ENCODE data around the gene TMEM225.
"Not testable (repeated sequence)": the region's sequence is repeated elsewhere in the genome, so short reads cannot be mapped to it uniquely, and the experiment has no call there.

The TMEM225 gene, protein sequence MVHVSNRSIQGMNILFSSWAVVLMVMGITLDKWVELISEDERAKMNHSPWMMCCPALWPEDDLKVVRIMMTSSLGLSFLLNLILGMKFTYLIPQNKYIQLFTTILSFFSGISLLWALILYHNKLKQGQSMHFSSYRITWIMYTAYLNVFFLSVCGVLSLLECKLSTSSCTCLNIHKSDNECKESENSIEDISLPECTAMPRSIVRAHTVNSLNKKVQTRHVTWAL

DNA sequence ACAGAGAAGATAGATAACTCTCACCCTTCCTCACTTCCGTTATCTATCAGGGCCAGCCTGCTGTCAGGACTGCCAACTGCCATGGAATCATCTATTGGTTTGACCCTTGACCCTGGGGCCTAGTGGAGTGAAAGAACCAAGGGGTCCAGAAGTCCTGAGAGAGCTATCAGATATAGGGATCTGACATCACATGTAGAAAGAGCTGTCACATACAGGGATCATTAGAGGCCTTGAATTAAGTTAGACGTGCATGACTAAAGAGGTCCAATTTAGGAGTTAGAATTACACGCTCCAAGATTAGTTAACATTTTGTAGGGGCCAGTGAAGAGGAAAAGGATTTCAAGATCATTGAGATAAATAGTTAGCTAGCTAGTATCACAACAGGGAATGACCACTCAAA is at the start of gene TMEM225:
TSS of gene TMEM225 (minus strand) at position 101 of the 400 bp plus-strand sequence. CDS start 245 bp downstream, outside the sequence.
- no peak for DNase-seq (ENCODE audit: low read depth in 1 of 2, low spot score in 1 of 2)

- no peak for DNase-seq (ENCODE audit: low read depth in 1 of 2, low spot score in 1 of 2)
Measured at GRCh38 chr11:123924027-123924426, 38.6 kb upstream of the TMEM225 start.

DNA sequence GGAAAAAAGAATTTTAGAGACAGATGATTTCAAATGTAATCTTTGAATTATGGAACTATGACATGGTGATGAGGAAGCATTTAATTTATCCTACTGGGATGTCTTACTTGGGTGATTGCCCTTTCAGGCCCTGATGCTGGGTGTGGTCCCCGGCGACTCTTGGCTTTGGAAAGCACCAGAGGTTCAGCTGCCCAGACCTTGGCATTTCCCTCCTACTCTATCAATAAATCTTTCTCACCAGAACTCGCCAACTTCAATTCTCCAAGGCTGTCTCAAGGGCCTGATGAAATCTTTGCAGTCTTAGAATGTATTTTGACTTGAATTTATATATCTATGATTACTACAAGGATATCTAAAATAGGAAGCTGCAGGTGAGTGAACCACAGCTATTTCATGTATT is 35.5 kb upstream of the TMEM225 start:
- no peak for DNase-seq (ENCODE audit: low read depth in 1 of 2, low spot score in 1 of 2)

DNA sequence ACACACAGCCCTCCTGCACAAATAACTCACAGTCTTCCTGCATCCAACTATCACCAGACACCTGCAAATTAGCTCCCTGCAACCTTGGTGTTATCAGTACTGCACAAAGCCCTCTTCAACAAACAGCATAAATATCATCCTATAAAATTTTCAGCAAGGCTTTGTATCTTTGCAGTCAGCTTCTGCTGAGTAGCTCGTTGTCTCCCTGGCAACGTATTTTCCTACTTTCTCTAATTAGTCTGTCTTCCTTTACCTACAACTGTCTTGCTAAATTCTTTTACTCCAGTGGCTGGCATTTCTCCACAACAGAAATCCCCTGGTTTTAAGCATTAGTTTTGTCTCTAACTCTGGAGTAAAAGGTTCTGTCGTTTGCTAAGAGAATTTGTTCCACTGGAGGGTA is 20.4 kb upstream of the TMEM225 start:
- DNase-seq (ENCODE audit: low read depth in 1 of 2, low spot score in 1 of 2), result no peak

DNA sequence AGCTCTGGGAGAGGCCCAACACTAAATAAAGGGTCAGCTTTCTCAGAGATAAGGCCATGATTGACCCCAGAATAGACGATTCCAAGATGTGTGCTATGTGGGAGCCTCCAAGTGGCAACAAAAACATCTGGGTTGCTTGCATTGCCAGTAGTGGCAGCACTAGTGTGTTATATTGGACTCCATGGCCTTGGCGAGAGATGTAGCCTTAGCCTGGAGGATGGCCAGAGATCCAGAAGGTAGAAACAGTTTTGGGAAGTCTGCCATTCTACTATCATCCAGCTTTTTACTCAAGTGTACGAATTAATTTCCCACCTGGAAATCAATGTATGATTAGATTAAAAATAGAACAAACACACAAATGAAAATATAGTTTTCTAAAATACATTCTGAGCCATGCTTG is 19.5 kb upstream of the TMEM225 start:
- DNase-seq (ENCODE audit: low read depth in 1 of 2, low spot score in 1 of 2), result no peak

DNA sequence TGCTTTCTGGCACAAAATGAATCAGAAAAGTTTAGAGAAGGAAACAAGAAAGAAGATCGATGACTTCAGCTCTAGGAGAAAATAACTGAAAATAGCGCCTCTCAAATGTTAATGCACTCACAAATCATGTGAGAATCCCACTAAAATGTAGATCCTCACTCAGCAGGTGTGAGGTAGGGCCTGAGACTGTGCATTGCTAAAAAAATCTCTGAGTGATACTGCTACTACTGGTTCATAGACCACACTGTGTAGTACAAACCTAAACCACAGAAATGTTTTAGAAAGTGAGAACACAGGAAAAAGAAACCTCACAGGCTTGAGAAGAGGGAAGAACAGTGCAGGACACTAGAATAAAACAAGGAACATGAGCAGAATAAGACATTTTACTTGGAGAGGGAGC is 18.5 kb upstream of the TMEM225 start:
- DNase-seq (ENCODE audit: low read depth in 1 of 2, low spot score in 1 of 2), result no peak

GRCh38 chr11:123901867-123902266 is 16.4 kb upstream of the TMEM225 start, which contains the start of gene OR8D4:
TSS of gene OR8D4 (plus strand) at chr11:123902167. CDS start at chr11:123906432, 4,265 bp downstream.
- DNase-seq (ENCODE audit: low read depth in 1 of 2, low spot score in 1 of 2), result no peak

GRCh38 chr11:123899792-123900191 is 14.3 kb upstream of the TMEM225 start:
- DNase-seq (ENCODE audit: low read depth in 1 of 2, low spot score in 1 of 2), result no peak

- DNase-seq (ENCODE audit: low read depth in 1 of 2, low spot score in 1 of 2), result no peak
Measured at GRCh38 chr11:123892031-123892430, 6.6 kb upstream of the TMEM225 start.

DNA sequence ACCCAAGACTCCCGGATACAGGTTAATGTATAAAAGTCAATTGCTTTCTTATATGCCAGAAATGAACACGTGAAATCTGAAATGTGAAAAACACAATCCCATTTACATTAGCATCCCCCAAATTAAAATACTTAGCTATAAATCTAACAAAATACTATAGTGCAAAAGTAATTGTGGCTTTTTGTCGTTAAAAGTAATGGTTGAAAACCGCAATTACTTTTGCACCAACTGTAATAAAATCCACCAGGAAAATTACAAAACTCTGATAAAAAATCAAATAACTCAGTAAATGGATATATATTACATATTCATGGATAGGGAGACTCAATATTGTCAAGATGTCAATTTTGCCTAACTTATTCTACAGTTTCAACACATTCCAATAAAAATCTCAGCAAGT is 4.6 kb downstream of the TMEM225 start:
- DNase-seq (ENCODE audit: low read depth in 1 of 2, low spot score in 1 of 2), result no peak

- not testable (repeated sequence) for DNase-seq (ENCODE audit: low read depth in 1 of 2, low spot score in 1 of 2)
Measured at GRCh38 chr11:123867795-123868194, 17.7 kb downstream of the TMEM225 start.

DNA sequence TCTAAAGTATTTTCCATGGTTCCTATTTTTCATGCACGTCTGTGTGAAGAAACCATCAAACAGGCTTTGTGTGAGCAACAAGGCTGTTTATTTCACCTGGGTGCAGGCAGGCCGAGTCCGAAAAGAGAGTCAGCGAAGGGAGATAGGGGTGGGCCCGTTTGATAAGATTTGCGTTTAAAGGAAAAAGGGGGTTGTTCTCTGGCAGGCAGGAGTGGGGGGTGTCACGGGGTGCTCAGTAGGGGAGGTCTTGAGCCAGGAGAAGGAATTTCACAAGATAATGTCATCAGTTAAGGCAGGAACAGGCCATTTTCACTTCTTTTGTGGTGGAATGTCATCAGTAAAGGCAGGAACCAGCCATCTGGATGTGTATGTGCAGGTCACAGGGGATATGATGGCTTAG is 20.2 kb downstream of the TMEM225 start:
- not testable (repeated sequence) for DNase-seq (ENCODE audit: low read depth in 1 of 2, low spot score in 1 of 2)

DNA sequence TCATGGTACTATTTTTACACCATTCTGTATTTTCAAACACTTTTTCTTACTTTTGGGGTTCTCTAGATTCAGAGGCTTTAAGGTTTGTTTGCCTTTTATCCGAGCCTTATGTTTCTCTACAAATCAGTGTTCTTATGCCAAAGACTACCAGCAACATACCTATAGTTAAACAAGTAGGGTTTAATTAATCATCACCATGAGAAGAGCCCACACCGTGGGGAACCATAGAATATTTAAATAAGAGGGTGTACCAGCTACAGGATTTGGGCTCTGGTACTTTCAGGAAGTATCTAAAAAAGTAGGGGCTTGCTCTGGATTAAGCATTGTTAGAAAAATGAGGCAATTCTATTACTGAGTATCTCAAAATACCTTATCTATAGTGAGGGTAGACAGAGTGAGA is 25.7 kb downstream of the TMEM225 start:
- DNase-seq (ENCODE audit: low read depth in 1 of 2, low spot score in 1 of 2), result no peak

GRCh38 chr11:123856444-123856843 is 29.0 kb downstream of the TMEM225 start:
- DNase-seq (ENCODE audit: low read depth in 1 of 2, low spot score in 1 of 2), result no peak

- DNase-seq (ENCODE audit: low read depth in 1 of 2, low spot score in 1 of 2), result no peak
Measured at GRCh38 chr11:123853038-123853437, 32.4 kb downstream of the TMEM225 start.

DNA sequence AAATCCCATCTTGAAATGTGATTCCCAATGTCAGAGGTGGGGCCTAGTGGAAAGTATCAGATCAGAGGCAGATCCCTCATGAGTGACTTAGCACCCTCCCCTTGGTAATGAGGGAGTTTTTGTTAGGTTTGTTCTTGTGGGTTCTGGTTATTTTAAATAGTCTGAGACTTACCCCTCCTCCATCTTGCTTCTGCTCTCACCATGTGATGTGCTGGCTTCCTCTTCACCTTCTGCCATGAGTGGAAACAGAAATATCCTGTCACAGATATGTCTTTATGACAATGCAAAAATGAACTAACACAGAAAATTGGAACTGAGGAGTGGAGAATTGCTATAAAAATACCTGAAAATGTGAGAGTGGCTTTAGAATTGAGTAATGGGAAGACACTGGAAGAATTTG is 33.1 kb downstream of the TMEM225 start:
- no peak for DNase-seq (ENCODE audit: low read depth in 1 of 2, low spot score in 1 of 2)

DNA sequence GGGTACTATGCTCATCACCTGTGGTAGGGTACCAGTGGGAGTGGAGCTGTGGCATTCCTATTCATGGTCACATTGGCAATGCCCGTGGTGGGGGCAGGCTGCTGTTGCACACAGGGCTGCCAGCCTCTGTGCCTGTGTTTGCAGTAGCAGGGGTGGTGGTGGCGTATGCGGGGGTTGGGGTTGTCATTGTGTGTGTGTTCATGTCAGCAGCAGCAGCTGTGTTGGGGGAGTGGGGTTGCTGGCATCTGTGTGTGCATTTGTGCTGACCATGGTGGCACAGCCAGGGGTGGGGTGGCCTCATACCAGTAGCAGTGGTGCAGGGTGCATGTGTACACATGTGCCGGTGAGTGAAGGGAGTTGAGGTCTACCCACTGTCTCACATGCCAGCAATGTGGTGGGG is 34.4 kb downstream of the TMEM225 start:
- no peak for DNase-seq (ENCODE audit: low read depth in 1 of 2, low spot score in 1 of 2)

- no peak for DNase-seq (ENCODE audit: low read depth in 1 of 2, low spot score in 1 of 2)
Measured at GRCh38 chr11:123841174-123841573, 44.3 kb downstream of the TMEM225 start.

- no peak for DNase-seq (ENCODE audit: low read depth in 1 of 2, low spot score in 1 of 2)
Measured at GRCh38 chr11:123839131-123839530, 46.3 kb downstream of the TMEM225 start.

- DNase-seq (ENCODE audit: low read depth in 1 of 2, low spot score in 1 of 2), result no peak
Measured at GRCh38 chr11:123838659-123839058, 46.8 kb downstream of the TMEM225 start.

DNA sequence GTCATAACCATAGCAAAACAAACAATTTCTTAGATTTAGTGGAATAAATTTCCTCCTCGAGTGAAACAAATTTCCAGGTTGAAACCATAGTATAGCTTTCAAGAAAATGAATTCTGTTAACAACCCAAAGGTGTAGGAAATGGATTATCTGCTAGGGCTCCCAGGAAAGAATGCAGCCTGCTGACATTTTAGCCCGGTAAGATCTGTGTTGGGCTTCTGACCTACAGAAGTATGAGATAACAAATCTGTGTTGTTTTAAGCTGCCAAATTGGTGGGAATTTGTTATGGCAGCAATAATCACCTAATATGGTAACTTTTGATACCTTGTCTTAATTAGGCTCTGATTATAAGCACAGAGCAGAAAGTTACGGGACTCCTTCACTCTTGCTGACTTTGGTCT is 47.3 kb downstream of the TMEM225 start:
- no peak for DNase-seq (ENCODE audit: low read depth in 1 of 2, low spot score in 1 of 2)

GRCh38 chr11:123833095-123833494 is 52.4 kb downstream of the TMEM225 start:
- DNase-seq (ENCODE audit: low read depth in 1 of 2, low spot score in 1 of 2), result no peak
